Endothelial cell of umbilical vein (primary cell): ENCODE data around the gene TRIM34.

Experiments used
- CTCF ChIP-seq, 2 donors: IDR thresholded peaks; 1 replicate in 1 of 2; 2 replicates in 1 of 2; pipeline ENCODE4 v1.5.1; 2011; ENCODE audit warnings: low read length in 2 of 2, mild to moderate bottlenecking in 2 of 2, moderate library complexity in 2 of 2, control low read depth in 1 of 2, inconsistent platforms in 1 of 2, low read depth in 1 of 2; ENCODE audit not compliant: insufficient read depth in 1 of 2; ENCODE audit errors: extremely low read depth in 1 of 2
- EZH2 ChIP-seq: IDR thresholded peaks from 2 replicates; pipeline ENCODE4 v1.6.1; 2012; ENCODE audit warnings: borderline replicate concordance, low read depth, mild to moderate bottlenecking, moderate library complexity, low read length, inconsistent platforms; ENCODE audit not compliant: severe bottlenecking
- MAX ChIP-seq: IDR thresholded peaks from 2 replicates; pipeline ENCODE4 v1.6.1; 2011; ENCODE audit not compliant: insufficient read depth, insufficient read length
- POLR2A ChIP-seq: IDR thresholded peaks from 2 replicates; pipeline ENCODE4 v1.6.1; 2012; ENCODE audit warnings: low read depth, mild to moderate bottlenecking, control low read depth, low read length
- POLR2AphosphoS5 ChIP-seq: IDR thresholded peaks from 2 replicates; pipeline ENCODE4 v1.6.1; 2012; ENCODE audit warnings: low read depth, mild to moderate bottlenecking, control low read depth, low read length, moderate library complexity; ENCODE audit not compliant: insufficient read depth

GRCh38 chr11:5625281-5625680, 480 bp downstream of the TRIM34 start:
- no peak for TF ChIP-seq EZH2
- TF ChIP-seq POLR2A, result no peak
- TF ChIP-seq CTCF (IDR thresholded peaks at IDR 0.05; ENCODE audit: extremely low read depth in 1 of 2, insufficient read depth in 1 of 2, low read depth in 1 of 2, low read length in 2 of 2), result no peak
- TF ChIP-seq POLR2AphosphoS5, result no peak
- no peak for TF ChIP-seq MAX
